Erythroblast (primary cell): Measurements from ENCODE around the gene SNX18.

Source experiments
- GATA1 ChIP-seq: IDR thresholded peaks from 2 replicates; pipeline ENCODE4 v1.6.1; 2011; ENCODE audit warnings: low read depth, mild to moderate bottlenecking, control low read depth, low read length, moderate library complexity
- POLR2A ChIP-seq: IDR thresholded peaks from 2 replicates; pipeline ENCODE4 v1.6.1; 2011; ENCODE audit warnings: mild to moderate bottlenecking, low read length

- no peak for TF ChIP-seq POLR2A
- no peak for TF ChIP-seq GATA1
Measured at GRCh38 chr5:54577937-54578653, 60.5 kb downstream of the SNX18 start.
